ENCODE results near the gene GNAI3.

Gene GNAI3

DNA sequence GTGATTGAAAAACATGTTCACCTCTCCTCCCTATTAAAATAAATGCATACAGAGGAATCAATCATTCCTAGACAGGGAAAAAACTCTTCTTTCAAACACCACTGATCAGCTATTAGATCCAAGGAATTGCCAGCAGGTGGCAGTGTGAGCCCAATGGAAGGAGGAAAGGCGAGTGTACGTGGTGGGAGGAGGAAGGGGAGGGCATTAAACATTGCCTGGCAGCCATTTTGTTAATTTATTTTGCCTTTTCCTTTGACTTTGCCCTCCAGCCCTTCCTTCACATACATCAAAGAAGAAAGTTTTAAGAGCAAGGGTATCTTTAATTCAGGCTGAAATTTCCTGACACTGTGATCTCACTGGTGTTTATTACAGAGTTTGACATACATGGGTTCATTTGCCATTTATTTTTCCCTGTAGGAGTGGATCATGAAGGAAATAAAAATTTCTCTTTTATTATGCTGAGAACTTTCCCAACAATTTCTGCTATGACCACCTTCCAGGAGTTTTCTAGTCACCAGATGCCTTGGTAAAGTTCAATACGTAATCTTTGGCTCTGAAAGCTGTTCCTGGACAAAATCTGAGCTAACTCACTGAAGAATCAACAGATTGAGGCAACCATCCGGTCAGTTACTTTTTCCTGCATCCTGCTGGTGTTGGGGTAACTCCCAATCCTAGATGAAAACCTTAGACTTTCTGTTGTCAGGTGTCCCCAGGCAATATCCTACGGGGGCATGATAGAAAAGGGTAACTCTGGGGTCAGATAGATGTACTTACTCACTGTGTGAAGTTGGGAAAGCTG lies 1.9 kb upstream of the GNAI3 start:
- peak overlapping the region; percentile 74 for H3K4me3 ChIP-seq (ENCODE audit: low read depth, low read length)
- peak; percentile 69 for DNase-seq (ENCODE audit: low read depth)
- TF ChIP-seq, protein P1, sequence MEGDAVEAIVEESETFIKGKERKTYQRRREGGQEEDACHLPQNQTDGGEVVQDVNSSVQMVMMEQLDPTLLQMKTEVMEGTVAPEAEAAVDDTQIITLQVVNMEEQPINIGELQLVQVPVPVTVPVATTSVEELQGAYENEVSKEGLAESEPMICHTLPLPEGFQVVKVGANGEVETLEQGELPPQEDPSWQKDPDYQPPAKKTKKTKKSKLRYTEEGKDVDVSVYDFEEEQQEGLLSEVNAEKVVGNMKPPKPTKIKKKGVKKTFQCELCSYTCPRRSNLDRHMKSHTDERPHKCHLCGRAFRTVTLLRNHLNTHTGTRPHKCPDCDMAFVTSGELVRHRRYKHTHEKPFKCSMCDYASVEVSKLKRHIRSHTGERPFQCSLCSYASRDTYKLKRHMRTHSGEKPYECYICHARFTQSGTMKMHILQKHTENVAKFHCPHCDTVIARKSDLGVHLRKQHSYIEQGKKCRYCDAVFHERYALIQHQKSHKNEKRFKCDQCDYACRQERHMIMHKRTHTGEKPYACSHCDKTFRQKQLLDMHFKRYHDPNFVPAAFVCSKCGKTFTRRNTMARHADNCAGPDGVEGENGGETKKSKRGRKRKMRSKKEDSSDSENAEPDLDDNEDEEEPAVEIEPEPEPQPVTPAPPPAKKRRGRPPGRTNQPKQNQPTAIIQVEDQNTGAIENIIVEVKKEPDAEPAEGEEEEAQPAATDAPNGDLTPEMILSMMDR (IDR thresholded peaks at IDR 0.05; ENCODE audit: control insufficient read depth, extremely low read depth, insufficient read depth), result peak; percentile 96

DNA sequence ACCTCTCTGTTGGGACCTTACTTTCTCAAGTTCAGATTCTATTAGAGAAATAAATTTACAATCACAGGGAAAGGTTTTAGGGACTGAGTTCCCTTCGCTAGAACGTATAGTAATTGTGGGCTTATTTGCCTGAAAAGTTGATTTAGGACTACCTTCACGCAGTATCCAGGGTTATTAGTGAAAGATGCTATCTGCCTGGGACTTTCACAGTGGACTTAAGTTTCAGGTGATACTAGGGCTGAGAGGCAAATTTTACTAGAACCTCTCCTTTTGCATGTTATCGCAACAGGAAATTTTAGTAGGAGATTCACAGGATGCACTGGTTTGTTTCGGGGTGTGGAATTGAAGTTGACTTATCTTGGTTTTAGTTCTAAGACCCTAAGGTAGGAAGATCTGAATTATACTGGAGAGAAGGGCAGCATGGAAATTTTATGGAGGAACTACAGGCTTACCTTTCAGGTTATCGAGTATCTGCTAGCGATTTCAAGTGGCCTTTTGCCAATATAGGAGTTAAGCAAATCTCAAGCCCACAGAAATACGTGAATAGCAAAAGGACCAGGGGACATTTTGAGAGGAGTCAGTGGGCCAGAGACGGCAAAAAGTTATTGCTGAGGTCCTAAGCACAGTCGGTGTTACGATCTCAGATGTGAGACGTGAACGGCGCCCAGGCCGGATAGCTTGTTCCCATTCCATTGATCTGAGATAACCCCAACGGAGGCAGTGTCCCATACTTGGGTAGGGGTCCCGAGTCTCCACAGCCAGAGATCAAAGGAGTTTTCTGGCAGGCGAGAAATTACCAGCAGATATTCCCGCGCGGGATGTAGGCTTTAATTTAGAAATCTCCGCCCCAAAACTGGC lies 723 bp upstream of the GNAI3 start:
- TF ChIP-seq, protein P1 (IDR thresholded peaks at IDR 0.05; ENCODE audit: control insufficient read depth, extremely low read depth, insufficient read depth), result no peak
- DNase-seq (ENCODE audit: low read depth), result no peak

DNA sequence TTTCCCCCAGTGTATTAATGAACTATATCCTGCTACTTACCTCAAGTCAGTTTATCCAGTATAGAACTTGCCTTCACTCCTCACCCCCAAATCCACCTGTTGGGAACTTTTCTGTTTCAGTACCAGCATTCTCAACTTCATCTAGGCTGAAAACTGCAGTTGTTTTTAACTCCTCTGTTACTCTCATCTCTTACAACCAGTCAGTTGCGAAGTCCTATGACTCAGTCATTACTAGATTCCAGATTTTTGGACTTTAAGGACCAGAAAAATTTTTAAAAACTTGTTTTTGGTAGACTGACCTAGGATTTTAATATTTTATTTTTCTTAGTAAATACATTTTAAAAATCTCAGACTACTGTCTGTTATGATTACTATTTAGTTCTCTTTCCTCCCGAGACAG lies 8.1 kb downstream of the GNAI3 start:
- H3K4me3 ChIP-seq (ENCODE audit: low read depth, low read length), result no peak overlapping the region
- TF ChIP-seq, protein P1 (IDR thresholded peaks at IDR 0.05; ENCODE audit: control insufficient read depth, extremely low read depth, insufficient read depth), result no peak
- DNase-seq (ENCODE audit: low read depth), result no peak

More for the DNA sequence above, 723 bp upstream of the GNAI3 start:
- H3K4me3 ChIP-seq (ENCODE audit: low read depth, low read length), result peak overlapping the region; percentile 74

DNA sequence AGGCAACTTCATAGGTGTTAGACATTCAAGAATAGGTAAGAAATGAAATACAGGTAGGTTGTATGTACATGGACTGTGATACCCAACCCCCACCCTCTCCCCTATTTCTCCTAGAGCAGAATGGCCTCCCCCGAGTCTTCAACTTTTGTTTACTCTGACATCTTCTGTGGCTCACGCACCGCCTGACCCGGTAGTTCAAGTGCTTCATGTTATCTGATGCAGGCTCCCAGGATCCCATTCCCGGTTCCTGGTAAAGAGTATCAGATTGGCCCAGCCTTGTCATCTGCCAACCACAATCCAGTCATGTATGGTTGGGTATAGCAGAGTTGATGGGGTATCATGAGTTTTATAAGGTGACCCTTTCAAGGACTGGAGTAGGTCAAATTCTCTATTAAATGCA lies 9.1 kb downstream of the GNAI3 start:
- TF ChIP-seq, protein P1 (IDR thresholded peaks at IDR 0.05; ENCODE audit: control insufficient read depth, extremely low read depth, insufficient read depth), result no peak
- no peak overlapping the region for H3K4me3 ChIP-seq (ENCODE audit: low read depth, low read length)
- DNase-seq (ENCODE audit: low read depth), result no peak

DNA sequence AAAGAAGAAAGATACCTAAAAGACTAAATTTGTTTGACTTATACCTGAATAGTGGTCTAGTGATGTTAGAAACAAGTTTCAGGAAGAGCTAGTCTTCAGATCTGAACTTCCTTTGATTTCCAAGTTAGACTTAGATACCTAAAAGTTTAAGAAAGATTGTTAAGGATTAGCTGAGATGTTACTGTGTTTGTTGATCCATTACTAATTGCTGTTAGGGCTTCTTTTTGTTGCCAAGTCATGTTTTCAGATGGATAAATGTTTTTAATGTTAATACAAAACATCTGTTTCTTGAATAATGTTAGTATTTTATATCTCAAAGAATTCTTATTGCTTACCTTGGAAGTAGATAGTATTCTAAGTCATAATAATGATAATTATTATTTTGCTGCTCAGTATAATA lies 11.6 kb downstream of the GNAI3 start:
- no peak overlapping the region for H3K4me3 ChIP-seq (ENCODE audit: low read depth, low read length)
- no peak for DNase-seq (ENCODE audit: low read depth)
- TF ChIP-seq, protein P1 (IDR thresholded peaks at IDR 0.05; ENCODE audit: control insufficient read depth, extremely low read depth, insufficient read depth), result no peak

DNA sequence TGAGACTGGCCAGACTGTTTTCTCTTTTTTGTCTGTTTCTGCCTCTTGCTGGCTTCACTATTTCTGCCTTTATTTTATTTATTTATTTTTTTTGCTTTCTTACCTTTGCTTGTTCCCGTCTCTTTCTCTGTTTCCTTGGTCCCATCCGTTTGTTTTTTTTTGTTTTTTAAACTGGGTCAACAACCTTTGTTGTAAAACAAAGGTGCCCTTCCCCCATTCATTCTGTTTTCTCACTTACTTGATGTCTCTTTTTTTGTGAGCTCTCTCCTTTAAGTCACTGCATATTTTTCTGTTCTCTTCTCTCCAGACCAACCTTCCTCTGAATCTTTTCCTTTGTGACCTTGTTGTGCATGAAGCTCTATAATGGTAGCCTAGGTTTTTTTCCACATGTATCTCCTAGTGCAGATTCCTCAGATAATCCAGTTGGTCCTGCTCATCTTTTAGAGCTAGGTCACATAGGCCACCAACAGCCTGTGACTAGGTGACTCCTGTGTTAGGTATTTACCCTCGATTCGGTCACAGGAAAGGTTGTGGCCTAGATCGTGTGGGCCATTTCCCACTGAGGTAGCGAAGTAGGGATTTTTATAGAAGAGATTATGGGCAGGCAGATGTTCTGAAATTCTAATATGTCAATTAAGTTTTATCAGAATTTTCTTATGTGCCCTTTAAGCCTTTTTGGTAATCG lies 15.9 kb downstream of the GNAI3 start:
- no peak for DNase-seq (ENCODE audit: low read depth)
- TF ChIP-seq, protein P1 (IDR thresholded peaks at IDR 0.05; ENCODE audit: control insufficient read depth, extremely low read depth, insufficient read depth), result no peak
- H3K4me3 ChIP-seq (ENCODE audit: low read depth, low read length), result peak overlapping the region; percentile 1; the same call in 1 of the 2 replicates

Data from LNCaP clone FGC (cell line).